ENCODE data around the gene ARL8B. TPM values are rescaled to one million over a fixed set of nuclear protein-coding genes. Genes with fewer than 3 reads are reported as not detected.
"Not testable (repeated sequence)": the region's sequence is repeated elsewhere in the genome, so short reads cannot be mapped to it uniquely, and the experiment has no call there.

The ARL8B gene
- polyA plus RNA-seq, 1 donor from 2014 or later = 103 TPM

GRCh38 chr3:5105050-5105449 lies 17.0 kb upstream of the ARL8B start:
- H3K36me3 ChIP-seq (ENCODE audit: insufficient read depth, low read length) = no peaks in the 10 kb centered on the region
- H4K20me1 ChIP-seq (ENCODE audit: insufficient read depth) = no peaks in the 10 kb centered on the region
- H3K27ac ChIP-seq (ENCODE audit: low read length) = no peak overlapping the region
- H3K4me3 ChIP-seq (ENCODE audit: low read length) = no peak overlapping the region
- no peak for TF ChIP-seq REST (IDR thresholded peaks at IDR 0.05; ENCODE audit: borderline replicate concordance)
- no peak for TF ChIP-seq MXI1 (conservative IDR thresholded peaks at IDR 0.05; ENCODE audit: poor library complexity, severe bottlenecking)
- TF ChIP-seq POLR2AphosphoS5 (IDR thresholded peaks at IDR 0.05) = no peak
- TF ChIP-seq TAF1 (IDR thresholded peaks at IDR 0.05; ENCODE audit: low read depth) = no peak
- TF ChIP-seq RAD21 (conservative IDR thresholded peaks at IDR 0.05) = no peak
- no peaks in the 10 kb centered on the region for H3K9me3 ChIP-seq (ENCODE audit: low read length)
- no peak overlapping the region for H3K4me2 ChIP-seq (ENCODE audit: low read length)
- H3K9me2 ChIP-seq (ENCODE audit: insufficient read depth, low read length) = no peaks in the 10 kb centered on the region
- H3F3A ChIP-seq (ENCODE audit: insufficient read depth, low read length, poor library complexity, severe bottlenecking) = no peaks in the 10 kb centered on the region
- H3K27me3 ChIP-seq (ENCODE audit: insufficient read depth, low read depth, low read length) = no peaks in the 10 kb centered on the region
- no peak overlapping the region for H3K9ac ChIP-seq (ENCODE audit: low read length)
- H2AFZ ChIP-seq (ENCODE audit: low read depth, low read length) = no peak overlapping the region
- no peaks in the 10 kb centered on the region for H3K79me2 ChIP-seq (replicated peaks; ENCODE audit: insufficient read depth, low read length)

GRCh38 chr3:5106371-5106770 lies 15.7 kb upstream of the ARL8B start:
- not testable (repeated sequence) for H3K4me2 ChIP-seq (ENCODE audit: low read length); H3K4me3 ChIP-seq (ENCODE audit: low read length); H3K9me2 ChIP-seq (ENCODE audit: insufficient read depth, low read length); H3K27ac ChIP-seq (ENCODE audit: low read length); H3K9me3 ChIP-seq (ENCODE audit: low read length); H3K9ac ChIP-seq (ENCODE audit: low read length); H2AFZ ChIP-seq (ENCODE audit: low read depth, low read length); H3K27me3 ChIP-seq (ENCODE audit: insufficient read depth, low read depth, low read length); H3K79me2 ChIP-seq (replicated peaks; ENCODE audit: insufficient read depth, low read length); H4K20me1 ChIP-seq (ENCODE audit: insufficient read depth); H3F3A ChIP-seq (ENCODE audit: insufficient read depth, low read length, poor library complexity, severe bottlenecking); H3K36me3 ChIP-seq (ENCODE audit: insufficient read depth, low read length)

- not testable (repeated sequence) for H3F3A ChIP-seq (ENCODE audit: insufficient read depth, low read length, poor library complexity, severe bottlenecking); H3K9ac ChIP-seq (ENCODE audit: low read length); H3K4me2 ChIP-seq (ENCODE audit: low read length); H3K79me2 ChIP-seq (replicated peaks; ENCODE audit: insufficient read depth, low read length); H3K4me3 ChIP-seq (ENCODE audit: low read length); H4K20me1 ChIP-seq (ENCODE audit: insufficient read depth); H3K27me3 ChIP-seq (ENCODE audit: insufficient read depth, low read depth, low read length); H3K9me3 ChIP-seq (ENCODE audit: low read length); H2AFZ ChIP-seq (ENCODE audit: low read depth, low read length); H3K27ac ChIP-seq (ENCODE audit: low read length); H3K9me2 ChIP-seq (ENCODE audit: insufficient read depth, low read length); H3K36me3 ChIP-seq (ENCODE audit: insufficient read depth, low read length)
These were observed 15.2 kb upstream of the ARL8B start for GRCh38 chr3:5106933-5107334.

GRCh38 chr3:5110337-5110736 lies 11.8 kb upstream of the ARL8B start:
- Histone ChIP-seq H3K9ac (ENCODE audit: low read length) (no peak overlapping the region), H3K9me2 (ENCODE audit: insufficient read depth, low read length) (no peaks in the 10 kb centered on the region), H3K27me3 (ENCODE audit: insufficient read depth, low read depth, low read length) (no peaks in the 10 kb centered on the region), H3F3A (ENCODE audit: insufficient read depth, low read length, poor library complexity, severe bottlenecking) (no peaks in the 10 kb centered on the region), H3K4me2 (ENCODE audit: low read length) (no peak overlapping the region), H3K4me3 (ENCODE audit: low read length) (no peak overlapping the region), H2AFZ (ENCODE audit: low read depth, low read length) (no peak overlapping the region), H3K27ac (ENCODE audit: low read length) (no peak overlapping the region), H3K36me3 (ENCODE audit: insufficient read depth, low read length) (no peaks in the 10 kb centered on the region), H3K79me2 (replicated peaks; ENCODE audit: insufficient read depth, low read length) (no peaks in the 10 kb centered on the region), H4K20me1 (ENCODE audit: insufficient read depth) (no peaks in the 10 kb centered on the region), H3K9me3 (ENCODE audit: low read length) (no peaks in the 10 kb centered on the region)
- TF ChIP-seq EP300 (conservative IDR thresholded peaks at IDR 0.05; ENCODE audit: poor library complexity, severe bottlenecking) (no peak), TAF1 (IDR thresholded peaks at IDR 0.05; ENCODE audit: low read depth) (no peak), RAD21 (conservative IDR thresholded peaks at IDR 0.05) (no peak), REST (IDR thresholded peaks at IDR 0.05; ENCODE audit: borderline replicate concordance) (no peak), MXI1 (conservative IDR thresholded peaks at IDR 0.05; ENCODE audit: poor library complexity, severe bottlenecking) (no peak), CTCF (IDR thresholded peaks at IDR 0.05; ENCODE audit: poor library complexity, severe bottlenecking) (no peak), SMC3 (conservative IDR thresholded peaks at IDR 0.05; ENCODE audit: poor library complexity) (no peak), EZH2 (IDR thresholded peaks at IDR 0.05; ENCODE audit: borderline replicate concordance, insufficient read depth, low read length, poor library complexity, severe bottlenecking) (no peak), POLR2AphosphoS5 (IDR thresholded peaks at IDR 0.05) (no peak)

Data from neural cell (in vitro differentiated cells).